ENCODE measurements around the gene KRT74. TPM values are rescaled to one million over a fixed set of nuclear protein-coding genes. Genes with fewer than 3 reads are reported as not detected.

KRT74 gene
- total and polyA plus RNA-seq, 7 donors, result not detected

DNA sequence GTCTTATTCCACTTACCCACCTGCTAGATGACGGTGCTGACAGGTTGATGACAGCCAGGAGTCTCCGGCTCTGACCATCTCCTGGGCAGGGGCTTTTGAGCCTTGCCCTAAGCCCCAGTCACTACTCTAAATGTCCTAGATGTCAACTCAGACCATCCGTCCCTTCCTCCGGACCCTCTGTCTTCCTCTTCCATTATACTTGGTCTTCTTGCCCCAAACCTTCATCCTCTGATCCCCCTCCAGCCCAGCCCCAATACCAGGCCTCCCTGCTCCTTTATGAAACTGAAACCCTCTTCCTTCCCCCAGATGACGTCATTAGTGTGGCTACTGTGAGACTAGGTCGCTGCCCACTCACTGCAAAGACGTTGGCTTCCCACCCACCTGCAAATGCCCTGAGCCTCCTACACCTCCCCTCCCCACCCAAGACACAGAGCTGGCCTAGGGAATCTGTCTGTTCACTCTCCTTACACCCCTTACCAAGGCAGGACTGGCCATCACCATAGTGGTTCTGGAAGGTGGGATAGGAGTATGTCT is 30.8 kb downstream of the KRT74 start:
- H3K4me1 ChIP-seq, result no peaks in the 10 kb centered on the region
- H3K27ac ChIP-seq, result no peak overlapping the region
- peaks cover 0 to 9% (median 0%) of the 10 kb centered on the region in 3 donors for H3K27me3 ChIP-seq (ENCODE audit: insufficient read depth in 3 of 3, low read length in 2 of 3)
- 77 to 80% (median 79%) methylated on average over 7 of the region's 7 CpGs for WGBS, 3 donors
- no peaks in the 10 kb centered on the region for H3K9me3 ChIP-seq
- H3K36me3 ChIP-seq (ENCODE audit: insufficient read depth in 1 of 2, low read depth in 1 of 2), result no peaks in the 10 kb centered on the region
- ATAC-seq, result no peak
- TF ChIP-seq, protein P1, sequence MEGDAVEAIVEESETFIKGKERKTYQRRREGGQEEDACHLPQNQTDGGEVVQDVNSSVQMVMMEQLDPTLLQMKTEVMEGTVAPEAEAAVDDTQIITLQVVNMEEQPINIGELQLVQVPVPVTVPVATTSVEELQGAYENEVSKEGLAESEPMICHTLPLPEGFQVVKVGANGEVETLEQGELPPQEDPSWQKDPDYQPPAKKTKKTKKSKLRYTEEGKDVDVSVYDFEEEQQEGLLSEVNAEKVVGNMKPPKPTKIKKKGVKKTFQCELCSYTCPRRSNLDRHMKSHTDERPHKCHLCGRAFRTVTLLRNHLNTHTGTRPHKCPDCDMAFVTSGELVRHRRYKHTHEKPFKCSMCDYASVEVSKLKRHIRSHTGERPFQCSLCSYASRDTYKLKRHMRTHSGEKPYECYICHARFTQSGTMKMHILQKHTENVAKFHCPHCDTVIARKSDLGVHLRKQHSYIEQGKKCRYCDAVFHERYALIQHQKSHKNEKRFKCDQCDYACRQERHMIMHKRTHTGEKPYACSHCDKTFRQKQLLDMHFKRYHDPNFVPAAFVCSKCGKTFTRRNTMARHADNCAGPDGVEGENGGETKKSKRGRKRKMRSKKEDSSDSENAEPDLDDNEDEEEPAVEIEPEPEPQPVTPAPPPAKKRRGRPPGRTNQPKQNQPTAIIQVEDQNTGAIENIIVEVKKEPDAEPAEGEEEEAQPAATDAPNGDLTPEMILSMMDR (IDR thresholded peaks at IDR 0.05), result no peak
- intact Hi-C loops (cut with DNase I), result no loop called here
- DNase-seq, result no peak
- no peak overlapping the region for H3K4me3 ChIP-seq

DNA sequence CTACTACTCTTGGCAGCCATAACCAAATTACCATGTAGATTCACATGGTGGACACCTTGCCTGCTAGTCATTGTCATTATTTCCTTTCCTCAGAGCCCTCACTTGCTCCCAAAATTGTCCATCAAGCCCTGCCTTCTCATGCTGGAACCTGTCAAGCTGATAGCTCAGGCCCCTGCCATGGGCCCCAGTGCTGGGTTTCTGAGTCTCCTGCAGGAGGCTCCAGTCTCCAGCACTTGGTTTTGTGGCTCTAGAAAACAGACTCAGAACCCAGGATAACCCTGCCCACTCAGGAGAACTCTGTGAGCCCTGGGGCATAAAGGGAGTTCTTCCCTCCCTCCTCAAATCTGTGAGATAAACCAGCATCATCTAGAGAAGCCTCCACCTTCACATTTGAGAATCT is 31.5 kb downstream of the KRT74 start:
- intact Hi-C loops (cut with DNase I), result no loop called here
- Histone ChIP-seq H3K9me3 (no peaks in the 10 kb centered on the region), H3K27me3 (ENCODE audit: insufficient read depth in 3 of 3, low read length in 2 of 3) (peaks cover 0 to 13% (median 0%) of the 10 kb centered on the region in 3 donors), H3K4me3 (no peak overlapping the region), H3K27ac (no peak overlapping the region), H3K4me1 (no peaks in the 10 kb centered on the region), H3K36me3 (ENCODE audit: insufficient read depth in 1 of 2, low read depth in 1 of 2) (no peaks in the 10 kb centered on the region)
- no peak for DNase-seq
- TF ChIP-seq, protein P1 (IDR thresholded peaks at IDR 0.05), result no peak
- no peak for ATAC-seq

DNA sequence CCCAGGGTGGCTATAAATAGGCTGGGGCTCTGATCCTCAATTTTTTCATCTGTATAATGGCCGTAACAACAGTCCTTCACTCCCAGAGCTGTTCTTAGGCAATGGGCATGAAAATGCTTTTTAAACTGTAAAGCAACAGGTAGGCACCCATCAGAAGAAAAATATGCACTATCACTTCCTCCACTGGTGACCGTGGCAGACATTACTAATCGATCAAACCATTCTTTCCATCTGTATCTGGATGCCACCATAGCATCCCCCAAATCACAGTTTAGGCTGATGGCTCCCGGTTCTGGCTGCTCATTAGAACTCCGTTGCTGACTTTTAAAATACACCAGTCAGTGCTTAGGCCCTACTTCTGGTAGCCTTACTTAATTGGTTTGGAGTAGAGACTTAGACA is 31.9 kb downstream of the KRT74 start:
- intact Hi-C loops (cut with DNase I), result no loop called here
- no peaks in the 10 kb centered on the region for H3K9me3 ChIP-seq
- TF ChIP-seq, protein P1 (IDR thresholded peaks at IDR 0.05), result no peak
- H3K36me3 ChIP-seq (ENCODE audit: insufficient read depth in 1 of 2, low read depth in 1 of 2), result no peaks in the 10 kb centered on the region
- H3K27ac ChIP-seq, result no peak overlapping the region
- 92 to 95% (median 93%) methylated on average over 5 of the region's 5 CpGs for WGBS, 3 donors
- no peak overlapping the region for H3K4me3 ChIP-seq
- H3K4me1 ChIP-seq, result no peaks in the 10 kb centered on the region
- no peak for DNase-seq
- no peak for ATAC-seq
- H3K27me3 ChIP-seq (ENCODE audit: insufficient read depth in 3 of 3, low read length in 2 of 3), result peaks cover 0 to 15% (median 0%) of the 10 kb centered on the region in 3 donors

DNA sequence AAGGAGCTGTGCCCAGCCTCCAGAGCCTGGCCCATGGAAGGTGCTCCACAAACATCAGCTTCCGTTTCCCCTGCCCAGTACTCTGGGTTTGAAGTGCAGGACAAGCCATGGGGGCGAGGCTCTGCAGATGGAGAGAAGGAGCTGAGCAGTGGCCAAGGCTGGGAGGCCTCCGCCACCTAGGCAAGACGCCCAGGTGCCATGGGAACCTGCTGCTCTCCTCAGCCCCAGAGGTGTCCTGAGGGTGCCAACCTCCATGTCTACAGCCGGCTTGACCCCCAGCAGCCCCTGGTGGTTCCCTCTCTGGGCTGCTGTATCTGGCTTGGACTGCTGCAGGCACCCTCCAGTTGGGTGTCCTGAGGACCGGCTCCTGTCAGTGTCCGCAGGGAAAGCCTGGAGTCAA is 33.1 kb downstream of the KRT74 start:
- Histone ChIP-seq H3K4me3 (no peak overlapping the region), H3K27ac (no peak overlapping the region), H3K9me3 (no peaks in the 10 kb centered on the region), H3K4me1 (no peaks in the 10 kb centered on the region), H3K27me3 (ENCODE audit: insufficient read depth in 3 of 3, low read length in 2 of 3) (peaks cover 0 to 9% (median 0%) of the 10 kb centered on the region in 3 donors), H3K36me3 (ENCODE audit: insufficient read depth in 1 of 2, low read depth in 1 of 2) (no peaks in the 10 kb centered on the region)
- intact Hi-C loops (cut with DNase I), result no loop called here
- 90 to 92% (median 90%) methylated on average over 7 of the region's 7 CpGs for WGBS, 3 donors
- DNase-seq (no peak), ATAC-seq (no peak)
- TF ChIP-seq, protein P1 (IDR thresholded peaks at IDR 0.05), result no peak

DNA sequence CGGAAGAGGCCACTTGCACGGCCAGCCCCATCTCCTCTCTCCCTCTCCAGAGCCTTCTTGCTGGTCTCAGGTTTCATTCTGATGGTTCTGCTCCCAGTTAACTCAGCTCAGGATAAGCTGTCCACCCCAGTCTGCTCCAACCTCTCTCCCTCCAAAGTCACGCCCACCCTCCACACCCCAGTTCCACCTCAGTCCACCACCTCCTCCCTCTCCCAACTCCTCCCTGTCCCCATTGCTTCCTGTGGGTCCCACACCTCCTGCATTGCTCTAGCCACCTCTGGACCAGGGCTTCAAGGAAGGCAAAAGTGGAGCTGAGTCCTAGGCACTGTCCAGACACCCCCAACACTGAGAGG is 33.8 kb downstream of the KRT74 start:
- Histone ChIP-seq H3K27ac (no peak overlapping the region), H3K4me3 (no peak overlapping the region), H3K9me3 (no peaks in the 10 kb centered on the region), H3K4me1 (no peaks in the 10 kb centered on the region), H3K36me3 (ENCODE audit: insufficient read depth in 1 of 2, low read depth in 1 of 2) (no peaks in the 10 kb centered on the region), H3K27me3 (ENCODE audit: insufficient read depth in 3 of 3, low read length in 2 of 3) (peaks cover 0 to 9% (median 0%) of the 10 kb centered on the region in 3 donors)
- no peak for ATAC-seq
- DNase-seq, result no peak
- TF ChIP-seq, protein P1 (IDR thresholded peaks at IDR 0.05), result no peak
- intact Hi-C loops (cut with DNase I), result no loop called here
- WGBS, 3 donors, result 78 to 90% (median 81%) methylated on average over 3 of the region's 3 CpGs
